ENCODE measurements around the gene LARP1.

DNA sequence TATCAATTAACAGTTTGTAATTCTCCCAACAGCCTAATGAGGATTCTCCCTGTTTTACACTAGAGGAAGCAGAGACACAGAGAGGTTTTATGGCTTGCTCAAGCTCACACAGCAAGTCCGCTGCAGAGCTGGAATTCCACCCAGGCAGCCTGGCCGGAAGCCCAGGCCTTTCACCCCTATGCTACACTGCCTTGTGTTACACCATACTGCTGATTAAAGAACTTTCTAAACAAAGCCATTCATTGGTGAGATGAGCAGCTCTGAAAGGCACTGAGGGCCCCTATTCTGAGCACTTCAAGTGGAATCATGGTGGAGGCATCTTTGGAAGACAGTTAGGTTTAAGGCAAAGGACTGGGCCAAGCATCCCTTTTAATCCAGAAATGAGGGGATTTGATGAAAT is 14.7 kb upstream of the LARP1 start:
- TF ChIP-seq EP300 (IDR thresholded peaks at IDR 0.05), result no peak
- TF ChIP-seq, protein P1, sequence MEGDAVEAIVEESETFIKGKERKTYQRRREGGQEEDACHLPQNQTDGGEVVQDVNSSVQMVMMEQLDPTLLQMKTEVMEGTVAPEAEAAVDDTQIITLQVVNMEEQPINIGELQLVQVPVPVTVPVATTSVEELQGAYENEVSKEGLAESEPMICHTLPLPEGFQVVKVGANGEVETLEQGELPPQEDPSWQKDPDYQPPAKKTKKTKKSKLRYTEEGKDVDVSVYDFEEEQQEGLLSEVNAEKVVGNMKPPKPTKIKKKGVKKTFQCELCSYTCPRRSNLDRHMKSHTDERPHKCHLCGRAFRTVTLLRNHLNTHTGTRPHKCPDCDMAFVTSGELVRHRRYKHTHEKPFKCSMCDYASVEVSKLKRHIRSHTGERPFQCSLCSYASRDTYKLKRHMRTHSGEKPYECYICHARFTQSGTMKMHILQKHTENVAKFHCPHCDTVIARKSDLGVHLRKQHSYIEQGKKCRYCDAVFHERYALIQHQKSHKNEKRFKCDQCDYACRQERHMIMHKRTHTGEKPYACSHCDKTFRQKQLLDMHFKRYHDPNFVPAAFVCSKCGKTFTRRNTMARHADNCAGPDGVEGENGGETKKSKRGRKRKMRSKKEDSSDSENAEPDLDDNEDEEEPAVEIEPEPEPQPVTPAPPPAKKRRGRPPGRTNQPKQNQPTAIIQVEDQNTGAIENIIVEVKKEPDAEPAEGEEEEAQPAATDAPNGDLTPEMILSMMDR (IDR thresholded peaks at IDR 0.05), result no peak
- no peak for TF ChIP-seq POLR2AphosphoS5 (IDR thresholded peaks at IDR 0.05)

Data from upper lobe of left lung (tissue), 4 donors.